LNCAP (cell line): Measurements from ENCODE around the gene GRM7.

Experiments
- TF ChIP-seq, protein P1 (sequence below): fragments of 450-650 bp; IDR thresholded peaks from 2 replicates; pipeline ENCODE4 v1.5.1; 2017; ENCODE audit warnings: mild to moderate bottlenecking

The GRM7 gene

DNA sequence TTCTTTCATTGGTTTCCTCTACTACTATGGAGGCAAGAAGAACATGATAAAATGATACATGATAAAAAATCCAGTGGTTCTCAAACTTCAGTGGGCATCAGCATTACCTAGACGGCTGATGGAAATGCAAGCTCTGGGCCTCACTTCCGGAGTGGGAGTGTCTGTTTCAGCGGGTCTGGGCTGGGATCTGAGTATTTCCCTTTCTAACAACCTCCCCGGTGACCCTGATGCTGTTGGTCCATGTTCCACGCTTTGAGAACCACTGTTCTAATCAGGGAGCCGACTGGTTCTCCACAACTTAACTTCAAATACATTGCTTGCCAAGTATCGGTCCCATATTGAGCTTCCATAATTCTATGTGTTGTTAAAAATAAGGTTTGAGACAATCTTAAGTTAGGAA is 928.4 kb downstream of the GRM7 start:
- TF ChIP-seq, protein P1, sequence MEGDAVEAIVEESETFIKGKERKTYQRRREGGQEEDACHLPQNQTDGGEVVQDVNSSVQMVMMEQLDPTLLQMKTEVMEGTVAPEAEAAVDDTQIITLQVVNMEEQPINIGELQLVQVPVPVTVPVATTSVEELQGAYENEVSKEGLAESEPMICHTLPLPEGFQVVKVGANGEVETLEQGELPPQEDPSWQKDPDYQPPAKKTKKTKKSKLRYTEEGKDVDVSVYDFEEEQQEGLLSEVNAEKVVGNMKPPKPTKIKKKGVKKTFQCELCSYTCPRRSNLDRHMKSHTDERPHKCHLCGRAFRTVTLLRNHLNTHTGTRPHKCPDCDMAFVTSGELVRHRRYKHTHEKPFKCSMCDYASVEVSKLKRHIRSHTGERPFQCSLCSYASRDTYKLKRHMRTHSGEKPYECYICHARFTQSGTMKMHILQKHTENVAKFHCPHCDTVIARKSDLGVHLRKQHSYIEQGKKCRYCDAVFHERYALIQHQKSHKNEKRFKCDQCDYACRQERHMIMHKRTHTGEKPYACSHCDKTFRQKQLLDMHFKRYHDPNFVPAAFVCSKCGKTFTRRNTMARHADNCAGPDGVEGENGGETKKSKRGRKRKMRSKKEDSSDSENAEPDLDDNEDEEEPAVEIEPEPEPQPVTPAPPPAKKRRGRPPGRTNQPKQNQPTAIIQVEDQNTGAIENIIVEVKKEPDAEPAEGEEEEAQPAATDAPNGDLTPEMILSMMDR, result no peak

DNA sequence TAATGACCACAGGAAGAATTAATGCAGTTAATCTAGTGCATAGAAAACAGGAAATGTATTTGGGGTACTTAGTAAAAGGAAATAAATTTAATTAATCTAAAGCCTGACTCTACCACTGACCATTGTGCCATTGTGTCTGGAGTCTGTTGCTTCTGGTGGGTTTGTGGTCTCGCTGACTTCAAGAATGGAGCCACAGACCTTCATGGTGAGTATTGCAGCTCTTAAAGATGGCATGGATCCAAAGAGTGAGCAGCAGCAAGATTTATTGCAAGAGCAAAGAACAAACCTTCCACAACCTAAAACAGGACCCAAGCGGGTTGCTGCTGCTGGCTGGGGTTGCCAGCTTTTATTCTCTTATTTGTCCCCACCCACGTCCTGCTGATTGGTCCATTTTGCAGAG is 929.2 kb downstream of the GRM7 start:
- TF ChIP-seq, protein P1, result no peak
